ENCODE measurements around the gene STUM. TPM values are rescaled to one million over a fixed set of nuclear protein-coding genes. Genes with fewer than 3 reads are reported as not detected.
"Not testable (repeated sequence)": the region's sequence is repeated elsewhere in the genome, so short reads cannot be mapped to it uniquely, and the experiment has no call there.

The STUM gene
- total RNA-seq, 1 experiment from 2014 or later = not detected

DNA sequence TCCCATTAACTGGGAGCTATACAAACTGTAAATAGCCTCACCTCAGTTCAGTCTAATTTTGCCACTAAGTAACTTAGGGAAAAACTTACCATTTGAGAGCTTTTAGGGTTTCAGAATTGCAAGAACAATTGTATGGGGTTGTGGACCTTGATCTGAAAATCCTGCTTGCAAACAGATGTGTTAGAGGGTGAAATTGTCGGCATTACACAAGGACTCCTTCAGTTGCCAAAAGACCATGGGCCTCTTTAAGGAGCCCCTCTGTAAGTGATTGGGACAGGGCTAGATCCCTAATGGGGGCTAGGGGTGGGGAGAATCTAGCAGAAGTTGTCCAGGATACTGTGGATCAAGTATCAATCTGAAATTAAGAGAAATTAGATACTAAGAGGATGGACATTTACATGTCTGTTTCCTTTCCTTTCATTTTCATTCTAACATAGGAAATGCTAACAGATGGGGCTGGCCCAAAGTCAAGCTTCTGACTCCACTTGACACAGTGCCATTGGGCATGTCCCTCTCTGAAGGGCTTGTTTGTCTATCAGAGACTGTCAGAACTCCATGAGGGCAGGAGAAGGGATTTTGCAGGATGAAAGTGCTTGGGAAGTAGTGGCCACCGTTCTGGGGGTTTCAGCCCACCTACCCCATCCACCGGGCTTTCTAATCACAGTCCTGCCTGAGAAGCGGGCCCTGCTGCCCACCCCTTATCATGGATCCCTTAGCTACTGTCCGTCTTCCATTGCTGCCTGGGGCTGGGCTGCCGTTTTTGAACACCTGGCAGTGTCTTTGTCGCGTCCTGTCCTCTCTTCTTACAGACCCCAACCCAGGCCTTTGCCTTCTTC is 54.7 kb downstream of the STUM start:
- DNase-seq (ENCODE audit: low spot score) = no peak

DNA sequence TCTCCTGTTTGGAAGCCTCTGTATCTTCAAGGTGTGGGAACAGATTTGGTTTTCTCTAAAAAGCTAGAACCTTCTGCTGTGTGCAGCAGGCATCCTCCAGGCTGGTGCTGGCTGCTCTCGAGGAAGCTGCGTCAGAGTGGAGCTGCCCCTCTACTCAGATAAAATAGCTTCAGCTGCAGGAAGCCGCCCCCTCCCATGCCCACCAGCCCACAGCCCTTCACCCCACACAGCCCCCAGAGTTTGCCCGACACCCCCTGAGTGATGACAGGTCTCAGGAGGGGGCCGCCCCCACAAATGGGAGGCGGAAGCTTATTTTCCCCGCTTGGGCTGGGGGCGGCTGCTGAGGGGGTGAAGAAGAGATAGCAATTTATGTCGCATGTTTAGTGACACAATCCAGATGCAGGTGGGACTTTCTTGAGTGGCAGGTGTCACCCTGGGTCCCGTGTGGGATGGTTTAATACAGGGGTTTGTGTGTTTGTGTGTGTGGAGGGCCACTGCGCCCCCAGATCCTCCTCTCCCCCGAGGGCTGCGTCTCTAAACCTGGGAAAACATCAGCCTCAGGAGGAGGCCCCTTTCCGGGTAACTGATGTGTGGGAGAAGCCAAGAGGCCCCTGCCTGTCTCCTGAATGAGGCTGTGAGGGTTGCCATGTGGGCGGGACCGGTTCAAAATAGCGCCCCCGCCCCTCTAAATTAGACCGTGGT is 55.4 kb downstream of the STUM start:
- DNase-seq (ENCODE audit: low spot score) = no peak

GRCh38 chr1:226604560-226605317 is 56.2 kb downstream of the STUM start:
- DNase-seq (ENCODE audit: low spot score) = no peak

DNA sequence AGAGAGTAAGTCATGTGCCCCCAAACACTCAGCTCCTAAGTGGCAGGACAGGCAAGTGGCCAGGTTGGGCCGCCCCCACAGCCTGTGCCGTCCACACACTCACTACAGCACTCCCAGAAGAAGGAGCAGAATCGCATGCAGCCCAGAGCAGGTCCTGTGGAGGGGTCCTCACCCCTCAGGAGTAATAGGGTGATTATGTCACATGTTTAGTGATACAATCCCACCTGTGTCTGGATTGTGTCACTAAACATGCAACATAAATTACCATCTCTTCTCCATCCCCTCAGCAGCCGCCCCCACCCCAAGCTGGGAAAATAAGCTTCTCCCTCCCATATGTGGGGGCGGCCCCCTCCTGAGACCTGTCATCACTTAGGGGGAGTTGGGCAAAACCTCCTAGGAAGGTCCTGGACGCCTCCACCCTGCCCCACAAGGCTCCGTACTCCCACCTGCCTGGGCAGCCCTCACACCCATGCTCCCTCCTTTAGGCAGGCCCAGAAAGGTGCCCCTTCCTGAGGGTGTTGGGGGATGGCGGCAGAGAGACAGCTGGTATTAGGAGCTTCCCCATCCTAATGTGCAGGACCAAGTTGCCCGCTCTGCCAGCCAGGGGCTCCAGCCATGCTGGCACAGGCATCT is 56.9 kb downstream of the STUM start:
- no peak for DNase-seq (ENCODE audit: low spot score)

GRCh38 chr1:226606311-226607267 is 58.0 kb downstream of the STUM start:
- no peak for DNase-seq (ENCODE audit: low spot score)

GRCh38 chr1:226607268-226607660 is 58.7 kb downstream of the STUM start:
- no peak for DNase-seq (ENCODE audit: low spot score)

- no peak for DNase-seq (ENCODE audit: low spot score)
These were observed 59.3 kb downstream of the STUM start for GRCh38 chr1:226607821-226608220.

GRCh38 chr1:226608699-226609505 is 60.3 kb downstream of the STUM start:
- peak; percentile 58 for DNase-seq (ENCODE audit: low spot score)

- DNase-seq (ENCODE audit: low spot score) = no peak
These were observed 61.4 kb downstream of the STUM start for GRCh38 chr1:226609836-226610455.

DNA sequence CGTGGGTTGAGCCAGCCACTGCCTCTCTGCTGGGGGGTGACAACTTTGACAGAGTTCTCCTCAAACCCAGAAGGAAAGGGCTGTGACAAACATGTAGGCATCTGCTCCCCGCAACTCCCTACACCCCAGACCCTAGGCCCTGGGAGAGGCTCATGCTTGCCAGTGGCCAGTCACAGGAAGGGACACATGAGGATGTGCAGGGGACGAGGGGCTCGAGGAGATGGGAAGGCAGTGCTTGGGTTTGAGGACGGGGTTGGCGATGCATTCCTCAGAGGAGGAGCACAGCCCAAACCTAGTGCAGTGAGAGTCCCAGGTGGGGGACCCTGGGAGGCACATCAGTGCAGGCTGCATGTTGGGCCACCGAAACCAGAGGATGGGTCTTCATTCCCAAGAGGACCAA is 62.1 kb downstream of the STUM start:
- DNase-seq (ENCODE audit: low spot score) = no peak

DNA sequence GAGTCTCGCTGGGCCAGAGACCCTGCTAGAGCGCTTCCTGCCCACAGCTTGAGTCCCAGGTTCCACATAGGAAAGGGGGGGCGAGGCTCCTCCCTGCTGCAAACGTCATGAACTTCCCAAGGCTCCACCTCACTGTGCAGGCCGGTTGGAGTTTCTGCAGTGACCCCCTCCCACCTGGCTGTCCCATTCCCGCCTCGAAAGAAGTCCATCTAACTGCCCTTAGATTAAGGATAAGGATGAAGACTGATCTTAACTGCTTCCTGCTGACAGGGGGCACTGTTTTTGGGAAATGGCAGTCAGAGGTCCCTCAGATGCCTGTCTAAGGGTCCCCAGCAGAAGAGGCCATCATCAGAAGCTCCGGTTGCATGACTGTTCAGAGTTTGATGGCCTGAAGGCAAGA is 62.7 kb downstream of the STUM start:
- DNase-seq (ENCODE audit: low spot score) = no peak

DNA sequence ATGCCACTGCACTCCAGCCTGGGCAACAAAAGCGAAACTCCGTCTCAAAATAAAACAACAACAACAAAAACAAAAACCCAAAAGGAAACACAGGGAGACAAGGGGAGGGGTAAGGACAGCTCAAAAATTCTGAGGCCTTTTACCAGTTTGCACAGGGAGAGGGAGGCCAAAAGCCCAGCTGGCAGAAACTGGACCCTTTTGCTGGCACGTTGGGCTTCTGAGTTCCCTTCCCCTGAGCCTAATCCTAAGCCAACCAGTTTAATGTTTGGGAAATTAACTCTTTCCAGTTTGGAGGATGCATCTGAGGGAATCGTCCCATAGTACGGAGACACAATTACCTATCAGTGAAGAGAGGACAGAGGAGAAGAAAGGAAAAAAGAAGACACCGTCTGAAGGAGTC is 63.4 kb downstream of the STUM start:
- DNase-seq (ENCODE audit: low spot score) = not testable (repeated sequence)

- DNase-seq (ENCODE audit: low spot score) = no peak
These were observed 67.3 kb downstream of the STUM start for GRCh38 chr1:226615876-226616275.

GRCh38 chr1:226616636-226617035 is 68.1 kb downstream of the STUM start:
- DNase-seq (ENCODE audit: low spot score) = no peak

GRCh38 chr1:226617109-226617508 is 68.5 kb downstream of the STUM start:
- no peak for DNase-seq (ENCODE audit: low spot score)

- DNase-seq (ENCODE audit: low spot score) = not testable (repeated sequence)
These were observed 69.2 kb downstream of the STUM start for GRCh38 chr1:226617719-226618118.

DNA sequence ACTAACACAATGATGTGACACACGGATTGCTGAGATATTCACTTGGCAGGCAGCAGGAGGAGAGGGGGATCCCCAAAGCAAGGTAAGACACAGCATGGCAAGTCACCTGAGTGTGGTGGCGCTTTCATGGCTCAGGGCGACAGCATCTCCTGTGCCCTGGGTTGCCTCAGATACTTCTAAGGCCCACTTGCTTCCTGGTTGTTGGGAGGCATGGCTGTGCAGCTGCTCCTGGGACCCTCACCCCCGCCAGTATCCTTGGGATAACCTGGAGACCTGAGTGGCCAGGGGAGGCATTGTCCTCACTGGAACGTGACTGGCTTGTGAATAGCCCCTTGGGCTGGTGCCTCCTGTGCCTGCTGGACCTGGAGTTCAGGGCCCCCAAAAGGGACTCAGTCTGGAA is 69.8 kb downstream of the STUM start:
- DNase-seq (ENCODE audit: low spot score) = no peak

- DNase-seq (ENCODE audit: low spot score) = no peak
These were observed 70.5 kb downstream of the STUM start for GRCh38 chr1:226619031-226619430.

GRCh38 chr1:226622012-226622411 is 73.4 kb downstream of the STUM start:
- no peak for DNase-seq (ENCODE audit: low spot score)

Measured in HT-29 (cell line).